Testis (tissue), 3 donors: ENCODE data around the gene PITRM1. TPM values are rescaled to one million over a fixed set of nuclear protein-coding genes. Genes with fewer than 3 reads are reported as not detected.

Source experiments
- DNase-seq: peaks from one replicate; pipeline ENCODE4 v3.0.0-alpha.2; 2019
- H3K27ac ChIP-seq, 2 donors: fragments of 200-600 bp; sonication (generic); one replicate each; pipeline ENCODE4 v1.5.1; 2019
- H3K27me3 ChIP-seq: fragments of 200-600 bp; sonication (generic); one replicate; pipeline ENCODE4 v1.5.1; 2019
- H3K36me3 ChIP-seq: fragments of 200-600 bp; sonication (generic); one replicate; pipeline ENCODE4 v1.5.1; 2017; ENCODE audit warnings: low read depth; ENCODE audit errors: missing control alignments
- H3K4me1 ChIP-seq: fragments of 200-600 bp; sonication (generic); one replicate; pipeline ENCODE4 v1.5.1; 2019
- H3K4me3 ChIP-seq, 2 donors: fragments of 200-600 bp; sonication (generic); one replicate each; pipeline ENCODE4 v1.5.1; 2017 to 2019
- H3K9me3 ChIP-seq: fragments of 200-600 bp; sonication (generic); one replicate; pipeline ENCODE4 v1.5.1; 2017
- POLR2A ChIP-seq: fragments of 450-650 bp; IDR thresholded peaks from one replicate; pipeline ENCODE4 v1.6.1; 2017; ENCODE audit warnings: antibody characterized with exemption, mild to moderate bottlenecking, moderate library complexity
- WGBS, 2 donors: methylation state at CpG; one replicate each; pipeline ENCODE4 v1.1.5; 2018; 5-methylcytosine and 5-hydroxymethylcytosine counted together
- intact Hi-C: fragments of 100-400 bp; cut with DNase I; formaldehyde crosslinking; loops from one replicate; pipeline ENCODE4 v1.15.1; 2023; ENCODE audit warnings: low total_unique reads
- polyA plus RNA-seq: library from polyadenylated mRNA; stranded (reverse); fragments of 350-450 nt; fragmentation: Illumina TruSeq; extraction: RNeasy Lipid Tissue Mini Kit (QIAGEN cat#74804); gene quantifications from one replicate; pipeline ENCODE4 v1.2.3, GENCODE V29; 2014; ENCODE audit warnings: low read depth, low replicate concordance; ENCODE audit not compliant: insufficient read depth
- total RNA-seq, 2 donors: library from RNA; depleted of rRNA; stranded (reverse); fragments of >200 nt; gene quantifications; one replicate each; pipeline ENCODE4 v1.2.3, GENCODE V29; 2016
- TF ChIP-seq, protein P1 (sequence below), 3 experiments: fragments of 450-650 bp in 2 of 3; fragments of 200-600 bp in 1 of 3; sonication (generic) in 1 of 3; IDR thresholded peaks; one replicate each; pipeline ENCODE4 v1.5.1; 2016 to 2019; ENCODE audit warnings: antibody characterized with exemption in 3 of 3, mild to moderate bottlenecking in 2 of 3, moderate library complexity in 1 of 3

The PITRM1 gene
- total and polyA plus RNA-seq, 3 donors from 2014 or later: 109 to 162 (median 125) TPM

DNA sequence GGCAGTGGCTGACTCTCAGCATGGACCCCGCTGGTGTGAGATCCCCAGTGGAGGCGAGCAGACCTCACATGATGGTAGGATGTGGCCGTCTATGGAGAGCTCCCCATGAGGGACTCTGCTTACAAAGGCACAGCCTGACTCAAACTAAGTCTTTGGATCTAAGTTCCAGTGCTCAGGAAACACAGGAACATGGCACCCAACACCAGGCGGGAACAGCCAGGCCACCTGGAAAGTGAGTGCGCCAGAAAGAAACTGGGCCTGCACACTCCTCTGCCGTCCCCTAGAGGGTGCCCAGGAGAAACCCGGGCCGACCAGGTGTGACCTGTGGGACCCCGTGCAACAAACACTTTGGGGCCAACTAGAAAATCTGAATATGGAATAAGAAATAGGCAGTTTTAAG lies 10.0 kb downstream of the PITRM1 start:
- no peak overlapping the region for H3K27ac ChIP-seq
- DNase-seq: no peak
- no peaks in the 10 kb centered on the region for H3K36me3 ChIP-seq
- 88 to 95% methylated on average over 9 of the region's 9 CpGs for WGBS, 2 donors
- intact Hi-C loops: no loop called here
- H3K4me3 ChIP-seq: no peak overlapping the region
- no peak for TF ChIP-seq POLR2A
- TF ChIP-seq, protein P1, sequence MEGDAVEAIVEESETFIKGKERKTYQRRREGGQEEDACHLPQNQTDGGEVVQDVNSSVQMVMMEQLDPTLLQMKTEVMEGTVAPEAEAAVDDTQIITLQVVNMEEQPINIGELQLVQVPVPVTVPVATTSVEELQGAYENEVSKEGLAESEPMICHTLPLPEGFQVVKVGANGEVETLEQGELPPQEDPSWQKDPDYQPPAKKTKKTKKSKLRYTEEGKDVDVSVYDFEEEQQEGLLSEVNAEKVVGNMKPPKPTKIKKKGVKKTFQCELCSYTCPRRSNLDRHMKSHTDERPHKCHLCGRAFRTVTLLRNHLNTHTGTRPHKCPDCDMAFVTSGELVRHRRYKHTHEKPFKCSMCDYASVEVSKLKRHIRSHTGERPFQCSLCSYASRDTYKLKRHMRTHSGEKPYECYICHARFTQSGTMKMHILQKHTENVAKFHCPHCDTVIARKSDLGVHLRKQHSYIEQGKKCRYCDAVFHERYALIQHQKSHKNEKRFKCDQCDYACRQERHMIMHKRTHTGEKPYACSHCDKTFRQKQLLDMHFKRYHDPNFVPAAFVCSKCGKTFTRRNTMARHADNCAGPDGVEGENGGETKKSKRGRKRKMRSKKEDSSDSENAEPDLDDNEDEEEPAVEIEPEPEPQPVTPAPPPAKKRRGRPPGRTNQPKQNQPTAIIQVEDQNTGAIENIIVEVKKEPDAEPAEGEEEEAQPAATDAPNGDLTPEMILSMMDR (IDR thresholded peaks at IDR 0.05): no peak
- no peaks in the 10 kb centered on the region for H3K9me3 ChIP-seq
- no peaks in the 10 kb centered on the region for H3K27me3 ChIP-seq
- H3K4me1 ChIP-seq: no peaks in the 10 kb centered on the region

DNA sequence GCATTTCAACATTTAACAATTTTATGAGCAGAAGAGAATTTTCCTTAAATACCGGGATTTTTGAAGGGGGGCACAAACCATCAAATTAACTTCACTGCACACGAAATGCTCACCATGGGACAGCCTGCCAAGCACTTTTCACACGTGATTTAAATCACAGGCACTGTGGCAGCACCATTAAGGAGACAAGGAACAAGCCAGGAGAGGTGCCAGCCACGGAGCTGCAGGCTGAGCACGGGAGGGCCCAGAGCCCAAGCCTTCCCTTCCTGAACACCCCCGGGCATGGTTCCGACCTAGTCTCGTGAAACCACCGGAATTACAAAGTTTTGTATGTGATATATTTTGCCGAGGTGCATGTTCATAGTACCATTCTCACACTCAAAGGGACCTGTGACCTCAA lies 13.4 kb downstream of the PITRM1 start:
- intact Hi-C loops: no loop called here
- WGBS, 2 donors: 93 to 94% methylated on average over 10 of the region's 10 CpGs
- no peak for DNase-seq
- TF ChIP-seq, protein P1 (IDR thresholded peaks at IDR 0.05): no peak
- TF ChIP-seq POLR2A: no peak
- no peaks in the 10 kb centered on the region for H3K36me3 ChIP-seq
- H3K27me3 ChIP-seq: no peaks in the 10 kb centered on the region
- H3K4me3 ChIP-seq: no peak overlapping the region
- no peak overlapping the region for H3K27ac ChIP-seq
- no peaks in the 10 kb centered on the region for H3K4me1 ChIP-seq
- H3K9me3 ChIP-seq: no peaks in the 10 kb centered on the region

DNA sequence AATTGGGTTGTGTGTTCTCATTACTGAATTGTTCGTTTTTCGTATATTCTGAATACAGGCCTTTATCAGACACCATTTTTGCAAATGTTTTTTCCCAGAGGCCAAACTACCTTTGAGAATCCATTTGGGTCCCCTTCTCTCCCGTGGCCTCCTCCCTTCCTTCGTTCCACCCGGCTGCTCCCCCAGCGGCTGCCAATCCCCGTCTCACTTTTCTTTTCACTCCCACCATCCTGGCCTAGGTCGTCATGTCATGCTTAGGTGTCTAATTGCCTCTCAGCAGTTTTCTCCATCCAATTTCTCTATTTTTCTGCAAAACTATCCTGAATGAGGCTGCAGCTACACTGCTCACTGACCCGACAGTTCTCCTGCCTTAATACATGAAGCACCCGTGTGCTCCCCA lies 17.9 kb downstream of the PITRM1 start:
- WGBS, 2 donors: 89 to 93% methylated on average over 10 of the region's 10 CpGs
- no peaks in the 10 kb centered on the region for H3K9me3 ChIP-seq
- intact Hi-C loops: no loop called here
- H3K36me3 ChIP-seq: no peaks in the 10 kb centered on the region
- no peak for DNase-seq
- TF ChIP-seq, protein P1 (IDR thresholded peaks at IDR 0.05): no peak
- no peak for TF ChIP-seq POLR2A
- H3K4me1 ChIP-seq: no peaks in the 10 kb centered on the region
- no peaks in the 10 kb centered on the region for H3K27me3 ChIP-seq
- no peak overlapping the region for H3K27ac ChIP-seq
- no peak overlapping the region for H3K4me3 ChIP-seq

DNA sequence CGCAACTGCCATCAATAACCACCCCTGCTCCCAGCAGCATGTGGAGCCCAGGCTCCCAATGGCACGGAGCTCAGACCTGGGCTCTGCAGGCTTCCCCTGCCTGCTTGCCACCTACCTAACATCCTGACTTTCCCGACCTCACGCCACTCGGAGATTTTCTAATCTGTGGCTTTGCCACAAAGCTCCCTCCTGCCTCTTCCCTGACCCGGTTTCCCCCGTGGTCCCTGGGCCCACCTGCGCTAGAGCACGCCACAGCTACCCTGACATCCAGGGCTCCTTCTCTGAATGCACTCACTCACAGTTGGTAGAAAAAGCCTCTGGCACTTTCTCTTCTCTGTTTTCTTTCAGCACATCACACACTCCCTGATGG lies 20.0 kb downstream of the PITRM1 start:
- intact Hi-C loops: no loop called here
- WGBS, 2 donors: 84 to 95% methylated on average over 8 to 9 of the region's 9 CpGs

More for the DNA sequence above, 20.0 kb downstream of the PITRM1 start:
- H3K27me3 ChIP-seq: no peaks in the 10 kb centered on the region
- H3K27ac ChIP-seq: no peak overlapping the region
- DNase-seq: no peak
- TF ChIP-seq, protein P1 (IDR thresholded peaks at IDR 0.05): no peak
- no peak for TF ChIP-seq POLR2A
- no peaks in the 10 kb centered on the region for H3K36me3 ChIP-seq
- H3K9me3 ChIP-seq: no peaks in the 10 kb centered on the region
- H3K4me1 ChIP-seq: no peaks in the 10 kb centered on the region
- H3K4me3 ChIP-seq: no peak overlapping the region
